ENCODE results near the gene PFKFB1. TPM values are rescaled to one million over a fixed set of nuclear protein-coding genes. Genes with fewer than 3 reads are reported as not detected.

The PFKFB1 gene
- total RNA-seq, 1 experiment from 2014 or later: 0.81 TPM

DNA sequence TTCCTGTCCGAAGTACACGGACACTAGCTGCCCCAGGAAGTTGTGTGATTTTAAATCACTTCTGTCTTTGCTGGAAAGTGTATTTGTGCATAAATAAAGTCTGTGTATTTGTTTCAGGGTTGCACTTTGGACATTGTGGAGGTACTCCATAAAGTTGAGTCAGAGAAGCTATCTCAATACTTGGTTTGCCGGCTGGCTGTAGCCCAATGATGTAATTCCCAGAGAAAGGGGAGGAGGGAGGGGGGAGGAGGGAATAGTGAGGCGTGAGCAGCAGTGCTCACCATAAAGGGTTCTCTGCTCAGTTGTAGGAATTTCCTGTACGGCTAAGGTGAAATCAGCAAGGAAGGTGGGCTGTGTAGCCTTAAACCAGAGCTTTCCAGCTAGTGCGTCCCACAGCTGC, 13.7 kb upstream of the PFKFB1 start:
- CTCF ChIA-PET: interaction anchor here (0.7 kb wide), 1 partner anchor 526 kb away, joined by 3 read pairs; no protein-coding TSS in a partner anchor
- BruUV-seq (replicated peaks): no TSS peak

More for the DNA sequence above, 13.7 kb upstream of the PFKFB1 start:
- no peaks in the 10 kb centered on the region for H3K9me2 ChIP-seq (ENCODE audit: insufficient read depth)
- peak overlapping the region; percentile 58 for H3K4me2 ChIP-seq (ENCODE audit: low read length)
- ChIA-PET RAD21 (ENCODE audit: low non-redundant PET in 1 of 2, low total read pairs in 2 of 2, uncharacterized antibody in 2 of 2, unreplicated experiment in 2 of 2) (no interaction called here), POLR2A (no interaction called here)
- TF ChIP-seq POLR2AphosphoS5 (IDR thresholded peaks at IDR 0.05; ENCODE audit: low read depth, low read length) (no peak), EGR1 (IDR thresholded peaks at IDR 0.05; ENCODE audit: low read depth) (no peak), ZNF274 (IDR thresholded peaks at IDR 0.05; ENCODE audit: low read depth, low read length) (no peak), SP1 (IDR thresholded peaks at IDR 0.05; ENCODE audit: low read depth) (no peak), CEBPB (IDR thresholded peaks at IDR 0.05; ENCODE audit: low read depth) (no peak), POLR2A (IDR thresholded peaks at IDR 0.05; ENCODE audit: borderline replicate concordance, extremely low read depth, insufficient read depth, insufficient read length) (no peak), EZH2 (IDR thresholded peaks at IDR 0.05) (no peak), JUND (IDR thresholded peaks at IDR 0.05) (no peak), YY1 (IDR thresholded peaks at IDR 0.05; ENCODE audit: extremely low read depth, insufficient replicate concordance, low read depth, low read length) (no peak), SRF (IDR thresholded peaks at IDR 0.05; ENCODE audit: low read depth) (no peak), SIN3A (IDR thresholded peaks at IDR 0.05; ENCODE audit: low read depth) (no peak), ELF1 (IDR thresholded peaks at IDR 0.05; ENCODE audit: borderline replicate concordance, low read depth) (no peak)
- TF ChIP-seq, protein P1, sequence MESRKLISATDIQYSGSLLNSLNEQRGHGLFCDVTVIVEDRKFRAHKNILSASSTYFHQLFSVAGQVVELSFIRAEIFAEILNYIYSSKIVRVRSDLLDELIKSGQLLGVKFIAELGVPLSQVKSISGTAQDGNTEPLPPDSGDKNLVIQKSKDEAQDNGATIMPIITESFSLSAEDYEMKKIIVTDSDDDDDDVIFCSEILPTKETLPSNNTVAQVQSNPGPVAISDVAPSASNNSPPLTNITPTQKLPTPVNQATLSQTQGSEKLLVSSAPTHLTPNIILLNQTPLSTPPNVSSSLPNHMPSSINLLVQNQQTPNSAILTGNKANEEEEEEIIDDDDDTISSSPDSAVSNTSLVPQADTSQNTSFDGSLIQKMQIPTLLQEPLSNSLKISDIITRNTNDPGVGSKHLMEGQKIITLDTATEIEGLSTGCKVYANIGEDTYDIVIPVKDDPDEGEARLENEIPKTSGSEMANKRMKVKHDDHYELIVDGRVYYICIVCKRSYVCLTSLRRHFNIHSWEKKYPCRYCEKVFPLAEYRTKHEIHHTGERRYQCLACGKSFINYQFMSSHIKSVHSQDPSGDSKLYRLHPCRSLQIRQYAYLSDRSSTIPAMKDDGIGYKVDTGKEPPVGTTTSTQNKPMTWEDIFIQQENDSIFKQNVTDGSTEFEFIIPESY (IDR thresholded peaks at IDR 0.05; ENCODE audit: extremely low read depth, insufficient replicate concordance, low read length): no peak
- TF ChIP-seq, protein P2, sequence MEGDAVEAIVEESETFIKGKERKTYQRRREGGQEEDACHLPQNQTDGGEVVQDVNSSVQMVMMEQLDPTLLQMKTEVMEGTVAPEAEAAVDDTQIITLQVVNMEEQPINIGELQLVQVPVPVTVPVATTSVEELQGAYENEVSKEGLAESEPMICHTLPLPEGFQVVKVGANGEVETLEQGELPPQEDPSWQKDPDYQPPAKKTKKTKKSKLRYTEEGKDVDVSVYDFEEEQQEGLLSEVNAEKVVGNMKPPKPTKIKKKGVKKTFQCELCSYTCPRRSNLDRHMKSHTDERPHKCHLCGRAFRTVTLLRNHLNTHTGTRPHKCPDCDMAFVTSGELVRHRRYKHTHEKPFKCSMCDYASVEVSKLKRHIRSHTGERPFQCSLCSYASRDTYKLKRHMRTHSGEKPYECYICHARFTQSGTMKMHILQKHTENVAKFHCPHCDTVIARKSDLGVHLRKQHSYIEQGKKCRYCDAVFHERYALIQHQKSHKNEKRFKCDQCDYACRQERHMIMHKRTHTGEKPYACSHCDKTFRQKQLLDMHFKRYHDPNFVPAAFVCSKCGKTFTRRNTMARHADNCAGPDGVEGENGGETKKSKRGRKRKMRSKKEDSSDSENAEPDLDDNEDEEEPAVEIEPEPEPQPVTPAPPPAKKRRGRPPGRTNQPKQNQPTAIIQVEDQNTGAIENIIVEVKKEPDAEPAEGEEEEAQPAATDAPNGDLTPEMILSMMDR (IDR thresholded peaks at IDR 0.05 in 2 of 3, conservative IDR thresholded peaks at IDR 0.05 in 1 of 3; ENCODE audit: borderline replicate concordance in 1 of 3, insufficient read depth in 1 of 3, low read depth in 2 of 3, low read length in 2 of 3): no peak
- H3K4me3 ChIP-seq (replicated peaks in 1 of 2; ENCODE audit: low read depth in 1 of 2, low read length in 2 of 2): no peak overlapping the region; a peak in 1 of 4 replicates
- H3K4me1 ChIP-seq (ENCODE audit: control insufficient read depth in 1 of 2, insufficient read depth in 2 of 2, low read length in 2 of 2): peaks cover 16 to 51% of the 10 kb centered on the region in 2 experiments
- H3K36me3 ChIP-seq (ENCODE audit: control insufficient read depth in 1 of 2, insufficient read depth in 2 of 2, low read length in 2 of 2): no peaks in the 10 kb centered on the region; a peak in 1 of 4 replicates
- no peaks in the 10 kb centered on the region for H4K20me1 ChIP-seq (ENCODE audit: insufficient read depth)
- ATAC-seq: peak; percentile 38
- no peak overlapping the region for H2AFZ ChIP-seq (ENCODE audit: low read depth, low read length, poor library complexity, severe bottlenecking)
- DNase-seq (ENCODE audit: low read depth, low spot score): no peak
- H3K9me3 ChIP-seq (ENCODE audit: control insufficient read depth in 1 of 2, insufficient read depth in 1 of 2, low read depth in 1 of 2, low read length in 2 of 2): no peaks in the 10 kb centered on the region
- H3K27me3 ChIP-seq (ENCODE audit: insufficient read depth, low read length): no peaks in the 10 kb centered on the region
- H3K79me2 ChIP-seq (ENCODE audit: insufficient read depth, low read length): peaks cover 8% of the 10 kb centered on the region; the same call in 1 of the 2 replicates
- intact Hi-C loops (cut with micrococcal nuclease): no loop called here
- peak overlapping the region; percentile 72; the same call in 1 of the 2 replicates for H3K27ac ChIP-seq (ENCODE audit: low read depth, low read length)
- 0 out of 2 replicates have a peak overlapping the region, but pooled peaks have one; percentile 14 for H3K9ac ChIP-seq (ENCODE audit: low read length)

Data from HCT116 (cell line).